Astrocyte (in vitro differentiated cells and primary cell): ENCODE measurements around the gene PRDM4. TPM values are rescaled to one million over a fixed set of nuclear protein-coding genes. Genes with fewer than 3 reads are reported as not detected.

Source experiments
- DNase-seq: peaks from one replicate; pipeline ENCODE4 v3.0.0-alpha.2; 2010; ENCODE audit warnings: low read depth
- FAIRE-seq: peaks from 2 replicates; lab custom pipeline; 2011; peaks lifted over from hg19 to GRCh38; lab: Jason Lieb, UNC
- H2AFZ ChIP-seq: 2 replicates; pipeline ENCODE4 v1.6.0; 2012; ENCODE audit warnings: low read depth, low read length, inconsistent platforms
- H3K27ac ChIP-seq: 2 replicates; pipeline ENCODE4 v1.5.1; 2011; ENCODE audit warnings: low read depth, low read length, inconsistent platforms
- H3K27me3 ChIP-seq: 2 replicates; pipeline ENCODE4 v1.6.0; 2011; ENCODE audit warnings: low read length, inconsistent platforms; ENCODE audit not compliant: insufficient read depth
- H3K36me3 ChIP-seq: 2 replicates; pipeline ENCODE4 v1.5.1; 2011; ENCODE audit warnings: low read length, inconsistent platforms; ENCODE audit not compliant: insufficient read depth
- H3K4me1 ChIP-seq: 2 replicates; pipeline ENCODE4 v1.5.1; 2011; ENCODE audit warnings: low read length, inconsistent platforms; ENCODE audit not compliant: insufficient read depth
- H3K4me2 ChIP-seq: 2 replicates; pipeline ENCODE4 v1.6.0; 2012; ENCODE audit warnings: low read length, inconsistent platforms
- H3K4me3 ChIP-seq: 2 replicates; pipeline ENCODE4 v1.5.1; 2011; ENCODE audit warnings: low read depth, mild to moderate bottlenecking, low read length, inconsistent platforms; ENCODE audit not compliant: insufficient read depth
- H3K79me2 ChIP-seq: 2 replicates; pipeline ENCODE4 v1.6.0; 2012; ENCODE audit warnings: mild to moderate bottlenecking, low read length, inconsistent platforms; ENCODE audit not compliant: insufficient read depth
- H3K9ac ChIP-seq: 2 replicates; pipeline ENCODE4 v1.6.0; 2012; ENCODE audit warnings: mild to moderate bottlenecking, low read length, inconsistent platforms
- H3K9me3 ChIP-seq: 2 replicates; pipeline ENCODE4 v1.5.1; 2012; ENCODE audit warnings: low read depth, mild to moderate bottlenecking, low read length, inconsistent platforms; ENCODE audit not compliant: insufficient read depth
- H4K20me1 ChIP-seq: 2 replicates; pipeline ENCODE4 v1.6.0; 2012; ENCODE audit warnings: low read length, inconsistent platforms; ENCODE audit not compliant: insufficient read depth
- H3K27ac Mint-ChIP-seq: one replicate; pipeline ENCODE4 v1.8.0; 2021; ENCODE audit warnings: mild to moderate bottlenecking, mixed read lengths; ENCODE audit not compliant: unreplicated experiment
- H3K27me3 Mint-ChIP-seq: one replicate; pipeline ENCODE4 v1.8.0; 2021; ENCODE audit warnings: low read depth, mixed read lengths; ENCODE audit not compliant: unreplicated experiment
- H3K36me3 Mint-ChIP-seq: one replicate; pipeline ENCODE4 v1.8.0; 2021; ENCODE audit warnings: low read depth, mixed read lengths; ENCODE audit not compliant: unreplicated experiment
- H3K4me1 Mint-ChIP-seq: one replicate; pipeline ENCODE4 v1.8.0; 2021; ENCODE audit warnings: low read depth, mixed read lengths; ENCODE audit not compliant: unreplicated experiment
- H3K4me3 Mint-ChIP-seq: one replicate; pipeline ENCODE4 v1.8.0; 2021; ENCODE audit warnings: mild to moderate bottlenecking, moderate library complexity, mixed read lengths; ENCODE audit not compliant: unreplicated experiment
- H3K9me3 Mint-ChIP-seq: one replicate; pipeline ENCODE4 v1.8.0; 2021; ENCODE audit warnings: mild to moderate bottlenecking, mixed read lengths; ENCODE audit not compliant: unreplicated experiment
- CTCF ChIP-seq: IDR thresholded peaks from 2 replicates; pipeline ENCODE4 v1.5.1; 2011; ENCODE audit warnings: low read depth, mild to moderate bottlenecking, inconsistent platforms, low read length, moderate library complexity; ENCODE audit not compliant: insufficient read depth
- EZH2 ChIP-seq: IDR thresholded peaks from 2 replicates; pipeline ENCODE4 v1.6.1; 2012; ENCODE audit warnings: mild to moderate bottlenecking, low read length, inconsistent platforms; ENCODE audit not compliant: insufficient read depth
- total RNA-seq: library from RNA; stranded (reverse); gene quantifications from 2 replicates; pipeline ENCODE4 v1.2.1, GENCODE V29; 2021

The PRDM4 gene
- total RNA-seq, 1 donor from 2014 or later: 30.5 TPM

DNA sequence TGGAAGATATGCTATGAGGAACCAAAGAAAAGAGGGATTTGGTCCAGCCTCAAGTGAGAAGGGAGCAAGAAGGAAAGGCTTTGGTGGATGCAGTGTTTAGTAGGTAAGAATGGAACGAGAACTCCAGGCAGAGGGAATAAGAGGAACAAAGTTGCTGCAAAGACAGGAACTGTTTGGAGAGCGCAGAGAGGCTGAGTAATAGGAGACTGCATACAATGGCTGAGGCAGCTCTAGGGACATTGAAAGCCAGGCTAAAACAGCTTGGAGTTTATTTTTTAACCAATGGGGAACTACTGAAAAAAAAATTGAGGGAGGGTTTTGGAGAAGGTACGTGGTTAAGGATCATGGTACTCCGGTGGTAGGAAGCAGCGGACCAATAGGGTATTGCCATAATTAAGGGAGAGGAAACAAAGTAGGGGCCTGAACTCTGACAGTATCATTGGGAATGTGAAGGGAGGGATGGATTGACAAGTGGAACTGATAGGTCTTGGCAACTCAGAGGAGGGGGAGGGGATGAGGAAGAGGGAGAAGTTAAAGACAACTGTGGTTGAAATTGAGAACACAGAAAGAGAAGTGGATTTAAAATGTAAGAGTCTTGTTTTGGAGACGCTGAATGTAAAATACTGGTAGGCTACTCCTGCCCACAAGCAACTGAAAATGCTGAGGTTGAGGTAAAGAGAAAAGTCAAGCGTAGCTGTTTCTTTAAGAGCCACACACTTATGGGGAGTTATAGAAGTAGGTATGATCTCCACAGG is 18.3 kb upstream of the PRDM4 start:
- no peak overlapping the region for H3K4me3 ChIP-seq
- H3K27ac Mint-ChIP-seq: no peak overlapping the region
- H3K27ac ChIP-seq: no peak overlapping the region
- no peaks in the 10 kb centered on the region for H3K9me3 ChIP-seq
- H3K36me3 Mint-ChIP-seq: no peaks in the 10 kb centered on the region
- no peak overlapping the region for H3K9ac ChIP-seq
- peaks cover 58% of the 10 kb centered on the region for H3K27me3 Mint-ChIP-seq
- DNase-seq (no peak), FAIRE-seq (no peak)
- H3K4me3 Mint-ChIP-seq: no peak overlapping the region
- no peaks in the 10 kb centered on the region for H3K4me1 ChIP-seq
- TF ChIP-seq CTCF: no peak
- TF ChIP-seq EZH2: no peak
- no peaks in the 10 kb centered on the region for H3K79me2 ChIP-seq
- H3K4me1 Mint-ChIP-seq: no peaks in the 10 kb centered on the region
- H3K36me3 ChIP-seq: no peaks in the 10 kb centered on the region
- no peaks in the 10 kb centered on the region for H3K9me3 Mint-ChIP-seq
- no peak overlapping the region for H2AFZ ChIP-seq
- H3K4me2 ChIP-seq: no peak overlapping the region
- H4K20me1 ChIP-seq: no peaks in the 10 kb centered on the region
- H3K27me3 ChIP-seq: peaks cover 28% of the 10 kb centered on the region

- Histone ChIP-seq H3K4me3 (no peak overlapping the region), H3K4me1 (no peaks in the 10 kb centered on the region), H4K20me1 (no peaks in the 10 kb centered on the region), H3K27ac (no peak overlapping the region), H3K79me2 (no peaks in the 10 kb centered on the region), H3K36me3 (no peaks in the 10 kb centered on the region), H3K27me3 (peaks cover 35% of the 10 kb centered on the region), H3K4me2 (no peak overlapping the region), H3K9ac (no peak overlapping the region), H2AFZ (no peak overlapping the region), H3K9me3 (no peaks in the 10 kb centered on the region)
- FAIRE-seq (no peak), DNase-seq (no peak)
- no peak for TF ChIP-seq CTCF
- TF ChIP-seq EZH2: no peak
- Mint-ChIP-seq H3K27me3 (peaks cover 60% of the 10 kb centered on the region), H3K36me3 (no peaks in the 10 kb centered on the region), H3K9me3 (no peaks in the 10 kb centered on the region), H3K4me1 (no peaks in the 10 kb centered on the region), H3K4me3 (no peak overlapping the region), H3K27ac (no peak overlapping the region)
These were observed 17.6 kb upstream of the PRDM4 start for GRCh38 chr12:107778383-107779025.

DNA sequence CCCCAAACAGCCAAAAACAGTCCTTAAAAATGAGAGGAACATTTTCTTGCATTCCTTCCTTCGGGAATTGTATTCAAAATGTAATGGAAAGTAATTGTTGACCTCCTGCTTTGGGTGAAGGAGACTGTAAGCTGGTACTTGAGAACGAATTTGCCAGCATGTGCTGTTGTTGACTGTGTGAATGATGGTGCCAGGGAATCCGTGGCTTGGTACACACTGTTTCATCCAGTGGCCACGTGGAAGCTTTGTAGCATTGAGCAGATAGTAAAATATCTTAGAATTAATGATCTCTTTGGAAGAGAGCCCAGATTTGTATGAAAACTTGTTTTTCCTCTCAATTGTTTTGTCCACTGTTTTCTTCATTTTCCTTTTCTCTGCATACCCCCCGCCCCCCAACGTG is 15.2 kb upstream of the PRDM4 start:
- FAIRE-seq: no peak

More for the DNA sequence above, 15.2 kb upstream of the PRDM4 start:
- no peaks in the 10 kb centered on the region for H3K9me3 Mint-ChIP-seq
- Histone ChIP-seq H3K9me3 (no peaks in the 10 kb centered on the region), H2AFZ (no peak overlapping the region), H3K36me3 (no peaks in the 10 kb centered on the region), H3K4me1 (no peaks in the 10 kb centered on the region), H3K79me2 (no peaks in the 10 kb centered on the region), H3K4me2 (no peak overlapping the region), H3K27ac (no peak overlapping the region), H4K20me1 (no peaks in the 10 kb centered on the region), H3K9ac (no peak overlapping the region), H3K4me3 (no peak overlapping the region), H3K27me3 (peaks cover 40% of the 10 kb centered on the region)
- no peak overlapping the region for H3K27ac Mint-ChIP-seq
- no peaks in the 10 kb centered on the region for H3K4me1 Mint-ChIP-seq
- TF ChIP-seq CTCF: no peak
- no peak for TF ChIP-seq EZH2
- no peak overlapping the region for H3K4me3 Mint-ChIP-seq
- no peaks in the 10 kb centered on the region for H3K36me3 Mint-ChIP-seq
- DNase-seq: no peak
- H3K27me3 Mint-ChIP-seq: peaks cover 75% of the 10 kb centered on the region
